GM12864 (cell line): ENCODE data around the gene CEP295NL.

ENCODE experiments used
- DNase-seq: peaks from one replicate; pipeline ENCODE4 v3.0.0-alpha.2; 2011; ENCODE audit warnings: low read depth
- H3K4me3 ChIP-seq: 2 replicates; pipeline ENCODE4 v1.5.1; 2011; ENCODE audit warnings: mild to moderate bottlenecking, low read depth, low read length, control low read depth
- CTCF ChIP-seq: IDR thresholded peaks from 2 replicates; pipeline ENCODE4 v1.5.1; 2011; ENCODE audit warnings: low read depth, mild to moderate bottlenecking, moderate library complexity, low read length, control low read depth, inconsistent platforms; ENCODE audit errors: missing control alignments

Gene CEP295NL

GRCh38 chr17:78862073-78863023 is 40.7 kb downstream of the CEP295NL start:
- no peak for DNase-seq
- no peak overlapping the region for H3K4me3 ChIP-seq
- TF ChIP-seq CTCF, result no peak

DNA sequence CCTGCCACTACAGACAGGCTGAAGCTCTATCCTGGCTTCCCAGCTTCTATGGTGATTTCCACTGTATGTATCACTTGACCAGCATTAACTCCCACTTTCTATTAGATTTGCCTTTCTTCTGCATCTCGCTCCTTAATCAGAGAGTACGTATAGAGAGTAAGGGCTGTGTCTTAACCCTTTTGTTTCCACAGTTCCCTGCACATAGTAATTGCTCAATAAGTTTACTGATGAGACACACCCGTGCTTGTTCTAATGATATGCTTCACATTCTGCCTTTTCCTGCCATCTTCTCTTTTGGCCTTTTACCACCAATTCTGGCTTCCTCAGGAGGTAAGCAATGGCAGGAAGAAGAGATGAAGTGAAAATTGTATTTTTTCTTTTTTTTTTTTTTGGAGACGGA is 41.8 kb downstream of the CEP295NL start:
- TF ChIP-seq CTCF, result no peak
- no peak overlapping the region for H3K4me3 ChIP-seq
- no peak for DNase-seq

DNA sequence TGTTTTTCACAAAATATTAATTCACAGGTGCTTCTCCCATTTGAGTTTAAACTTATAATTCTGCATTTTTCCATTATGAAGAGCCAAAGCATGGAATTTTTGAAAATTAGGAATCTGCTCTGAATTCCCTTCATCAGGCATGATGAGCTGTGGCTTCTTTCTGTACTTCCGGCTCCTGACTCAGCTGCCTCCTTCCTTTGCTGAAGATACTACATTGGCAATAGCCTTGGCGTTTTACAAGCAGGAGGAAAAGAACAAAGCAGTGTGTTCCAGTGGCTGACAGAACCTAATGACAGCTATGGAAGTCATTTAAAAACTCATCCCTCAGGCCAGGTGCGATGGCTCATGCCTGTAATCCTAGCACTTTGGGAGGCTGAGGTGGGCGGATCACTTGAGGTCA is 44.0 kb downstream of the CEP295NL start:
- H3K4me3 ChIP-seq, result no peak overlapping the region
- no peak for DNase-seq
- TF ChIP-seq CTCF, result no peak

DNA sequence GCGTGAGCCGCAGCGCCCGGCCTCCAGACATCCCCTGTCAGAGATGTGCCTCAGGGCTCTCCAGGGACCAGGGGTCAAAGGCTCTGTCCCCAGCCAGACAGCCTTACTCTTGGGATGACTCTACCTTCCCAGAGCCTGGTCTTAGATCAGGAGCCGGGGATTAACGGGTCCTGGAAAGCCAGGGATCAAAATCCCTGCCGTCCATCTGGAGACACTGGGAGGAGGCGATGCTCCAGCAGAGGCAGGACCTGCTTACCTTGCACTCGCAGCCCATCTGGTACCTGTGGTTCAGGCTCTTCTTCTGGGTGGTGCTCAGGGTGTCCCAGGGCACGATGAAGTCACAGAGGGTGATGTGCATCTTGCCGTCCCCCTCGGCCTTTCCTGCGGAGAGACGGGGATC is 45.7 kb downstream of the CEP295NL start:
- DNase-seq, result no peak
- no peak for TF ChIP-seq CTCF
- no peak overlapping the region for H3K4me3 ChIP-seq

- TF ChIP-seq CTCF, result no peak
- no peak overlapping the region for H3K4me3 ChIP-seq
- DNase-seq, result no peak
Measured at GRCh38 chr17:78855561-78856165, 47.3 kb downstream of the CEP295NL start.

DNA sequence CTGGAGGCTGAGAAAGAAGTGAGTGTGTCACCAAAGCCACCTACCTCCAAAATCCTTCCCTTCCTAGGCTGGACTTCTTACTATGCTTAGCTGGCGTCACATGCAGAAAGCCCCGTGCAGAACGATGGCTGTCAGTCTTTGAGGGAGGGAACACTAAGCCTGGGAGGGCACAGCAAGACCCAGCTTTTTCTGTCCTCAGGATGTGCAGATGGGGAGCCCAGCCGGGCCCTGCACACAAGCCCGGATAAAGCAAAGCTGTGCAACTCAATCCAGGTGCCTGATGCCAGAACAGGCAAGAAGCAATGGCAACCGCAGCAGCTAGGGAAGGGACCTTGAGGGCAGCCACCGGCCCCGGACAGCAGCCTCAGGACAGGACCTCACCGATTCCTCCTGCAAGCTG is 48.5 kb downstream of the CEP295NL start:
- no peak for DNase-seq
- no peak for TF ChIP-seq CTCF
- no peak overlapping the region for H3K4me3 ChIP-seq
